ENCODE measurements around the gene RAB20. TPM values are rescaled to one million over a fixed set of nuclear protein-coding genes. Genes with fewer than 3 reads are reported as not detected.

Gene RAB20
- total and polyA plus RNA-seq, 2 donors (not counting 1 experiment from before 2014, with no cell fraction given) = 2.4 to 4.6 TPM

DNA sequence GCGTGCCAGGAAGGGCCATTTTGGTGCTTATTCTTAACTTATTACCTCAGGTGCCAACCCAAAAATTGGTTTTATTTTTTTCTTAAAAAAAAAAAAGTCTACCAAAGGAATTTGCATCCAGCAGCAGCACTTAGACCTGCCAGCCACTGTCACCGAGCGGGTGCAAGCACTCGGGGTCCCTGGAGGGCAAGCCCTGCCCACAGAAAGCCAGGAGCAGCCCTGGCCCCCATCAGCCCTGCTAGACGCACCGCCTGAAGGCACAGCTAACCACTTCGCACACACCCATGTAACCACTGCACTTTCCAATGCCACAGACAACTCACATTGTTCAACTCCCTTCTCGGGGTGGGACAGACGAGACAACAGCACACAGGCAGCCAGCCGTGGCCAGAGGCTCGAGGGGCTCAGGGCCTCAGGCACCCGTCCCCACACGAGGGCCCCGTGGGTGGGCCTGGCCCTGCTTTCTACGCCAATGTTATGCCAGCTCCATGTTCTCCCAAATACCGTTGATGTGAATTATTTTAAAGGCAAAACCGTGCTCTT, 49.3 kb downstream of the RAB20 start:
- Histone ChIP-seq H3K27ac (ENCODE audit: low read length in 2 of 2) (no peak overlapping the region), H3K4me1 (ENCODE audit: control insufficient read depth in 2 of 2, insufficient read depth in 2 of 2, low read length in 2 of 2) (no peaks in the 10 kb centered on the region), H3K79me2 (ENCODE audit: control insufficient read depth, insufficient read depth, low read length) (no peaks in the 10 kb centered on the region), H3K36me3 (replicated peaks in 1 of 2; ENCODE audit: control extremely low read depth in 1 of 2, control insufficient read depth in 1 of 2, extremely low read depth in 1 of 2, insufficient read depth in 2 of 2, low read length in 1 of 2) (no peaks in the 10 kb centered on the region), H3K9ac (ENCODE audit: low read length) (no peak overlapping the region), H4K20me1 (ENCODE audit: control insufficient read depth, insufficient read depth, low read length, poor library complexity, severe bottlenecking) (no peaks in the 10 kb centered on the region), H3K27me3 (replicated peaks in 1 of 4; ENCODE audit: control extremely low read depth in 1 of 4, control insufficient read depth in 3 of 4, insufficient read depth in 4 of 4, low read length in 3 of 4) (no peaks in the 10 kb centered on the region), H3K4me2 (replicated peaks; ENCODE audit: low read depth, low read length, poor library complexity, severe bottlenecking) (no peak overlapping the region), H3K4me3 (ENCODE audit: control extremely low read depth in 1 of 5, extremely low read depth in 1 of 5, insufficient read depth in 1 of 5, low read depth in 2 of 5, low read length in 4 of 5) (no peak overlapping the region), H2AFZ (ENCODE audit: insufficient read depth, low read depth, low read length, poor library complexity, severe bottlenecking) (no peak overlapping the region), H3K9me3 (ENCODE audit: control extremely low read depth in 1 of 3, control insufficient read depth in 2 of 3, insufficient read depth in 1 of 3, low read length in 2 of 3) (no peaks in the 10 kb centered on the region)
- Mint-ChIP-seq H3K27me3 (no peaks in the 10 kb centered on the region), H3K4me1 (peaks cover 4% of the 10 kb centered on the region), H3K4me3 (no peak overlapping the region), H3K9me3 (ENCODE audit: insufficient read depth) (no peaks in the 10 kb centered on the region), H3K27ac (no peak overlapping the region)
- ChIA-PET POLR2A (no interaction called here), CTCF (no interaction called here)
- 28% methylated on average over 13 of the region's 17 CpGs for WGBS (ENCODE audit: insufficient coverage)
- no peak for TF ChIP-seq EZH2 (IDR thresholded peaks at IDR 0.05; ENCODE audit: borderline replicate concordance, insufficient read depth, low read depth, low read length, poor library complexity, severe bottlenecking)
- TF ChIP-seq, protein P1, sequence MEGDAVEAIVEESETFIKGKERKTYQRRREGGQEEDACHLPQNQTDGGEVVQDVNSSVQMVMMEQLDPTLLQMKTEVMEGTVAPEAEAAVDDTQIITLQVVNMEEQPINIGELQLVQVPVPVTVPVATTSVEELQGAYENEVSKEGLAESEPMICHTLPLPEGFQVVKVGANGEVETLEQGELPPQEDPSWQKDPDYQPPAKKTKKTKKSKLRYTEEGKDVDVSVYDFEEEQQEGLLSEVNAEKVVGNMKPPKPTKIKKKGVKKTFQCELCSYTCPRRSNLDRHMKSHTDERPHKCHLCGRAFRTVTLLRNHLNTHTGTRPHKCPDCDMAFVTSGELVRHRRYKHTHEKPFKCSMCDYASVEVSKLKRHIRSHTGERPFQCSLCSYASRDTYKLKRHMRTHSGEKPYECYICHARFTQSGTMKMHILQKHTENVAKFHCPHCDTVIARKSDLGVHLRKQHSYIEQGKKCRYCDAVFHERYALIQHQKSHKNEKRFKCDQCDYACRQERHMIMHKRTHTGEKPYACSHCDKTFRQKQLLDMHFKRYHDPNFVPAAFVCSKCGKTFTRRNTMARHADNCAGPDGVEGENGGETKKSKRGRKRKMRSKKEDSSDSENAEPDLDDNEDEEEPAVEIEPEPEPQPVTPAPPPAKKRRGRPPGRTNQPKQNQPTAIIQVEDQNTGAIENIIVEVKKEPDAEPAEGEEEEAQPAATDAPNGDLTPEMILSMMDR (IDR thresholded peaks at IDR 0.05) = no peak
- intact Hi-C loops (cut with micrococcal nuclease) = no loop called here
- ATAC-seq (ENCODE audit: low read depth) (no peak), DNase-seq (no peak)

DNA sequence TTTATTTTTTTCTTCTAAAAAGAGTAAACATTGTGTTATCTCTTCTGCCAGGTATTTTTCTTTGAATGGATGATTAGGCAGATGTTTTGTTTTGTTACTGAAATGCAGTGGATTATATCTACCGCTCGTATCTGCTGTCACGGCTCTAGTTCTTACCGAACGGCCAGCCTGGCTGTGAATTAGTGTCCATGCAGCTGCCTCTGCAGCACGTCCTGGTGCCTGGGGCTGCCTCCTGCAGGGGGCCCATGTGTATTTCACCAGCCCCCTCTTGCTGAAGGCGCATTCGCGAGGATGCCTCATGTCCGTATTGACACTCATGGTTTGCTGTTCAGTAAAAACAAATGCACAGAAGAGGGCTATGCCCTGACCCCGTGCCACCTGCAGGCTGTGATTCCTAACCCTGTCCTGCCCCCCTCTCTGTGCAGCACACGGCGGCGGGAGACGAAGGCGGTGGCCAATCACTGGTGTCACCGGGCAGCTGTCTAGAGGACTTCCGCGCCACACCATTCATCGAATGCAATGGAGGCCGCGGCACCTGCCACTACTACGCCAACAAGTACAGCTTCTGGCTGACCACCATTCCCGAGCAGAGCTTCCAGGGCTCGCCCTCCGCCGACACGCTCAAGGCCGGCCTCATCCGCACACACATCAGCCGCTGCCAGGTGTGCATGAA, 49.9 kb downstream of the RAB20 start:
- Histone ChIP-seq H3K4me2 (replicated peaks; ENCODE audit: low read depth, low read length, poor library complexity, severe bottlenecking) (no peak overlapping the region), H3K27ac (ENCODE audit: low read length in 2 of 2) (no peak overlapping the region), H4K20me1 (ENCODE audit: control insufficient read depth, insufficient read depth, low read length, poor library complexity, severe bottlenecking) (no peaks in the 10 kb centered on the region), H3K4me1 (ENCODE audit: control insufficient read depth in 2 of 2, insufficient read depth in 2 of 2, low read length in 2 of 2) (no peaks in the 10 kb centered on the region), H3K4me3 (ENCODE audit: control extremely low read depth in 1 of 5, extremely low read depth in 1 of 5, insufficient read depth in 1 of 5, low read depth in 2 of 5, low read length in 4 of 5) (no peak overlapping the region), H3K27me3 (replicated peaks in 1 of 4; ENCODE audit: control extremely low read depth in 1 of 4, control insufficient read depth in 3 of 4, insufficient read depth in 4 of 4, low read length in 3 of 4) (no peaks in the 10 kb centered on the region), H3K79me2 (ENCODE audit: control insufficient read depth, insufficient read depth, low read length) (no peaks in the 10 kb centered on the region), H2AFZ (ENCODE audit: insufficient read depth, low read depth, low read length, poor library complexity, severe bottlenecking) (no peak overlapping the region), H3K9me3 (ENCODE audit: control extremely low read depth in 1 of 3, control insufficient read depth in 2 of 3, insufficient read depth in 1 of 3, low read length in 2 of 3) (no peaks in the 10 kb centered on the region), H3K9ac (ENCODE audit: low read length) (no peak overlapping the region), H3K36me3 (replicated peaks in 1 of 2; ENCODE audit: control extremely low read depth in 1 of 2, control insufficient read depth in 1 of 2, extremely low read depth in 1 of 2, insufficient read depth in 2 of 2, low read length in 1 of 2) (no peaks in the 10 kb centered on the region)
- Mint-ChIP-seq H3K27ac (no peak overlapping the region), H3K4me3 (no peak overlapping the region), H3K9me3 (ENCODE audit: insufficient read depth) (no peaks in the 10 kb centered on the region), H3K27me3 (no peaks in the 10 kb centered on the region), H3K4me1 (peaks cover 4% of the 10 kb centered on the region)
- intact Hi-C loops (cut with micrococcal nuclease) = no loop called here
- CTCF ChIA-PET = no interaction called here
- ATAC-seq (ENCODE audit: low read depth) (no peak), DNase-seq (no peak)
- TF ChIP-seq EZH2 (IDR thresholded peaks at IDR 0.05; ENCODE audit: borderline replicate concordance, insufficient read depth, low read depth, low read length, poor library complexity, severe bottlenecking) = no peak
- POLR2A ChIA-PET = interaction anchor here (0.7 kb wide), 1 partner anchor 11 kb away, joined by 3 read pairs; no protein-coding TSS in a partner anchor
- 94% methylated on average over 31 of the region's 31 CpGs for WGBS (ENCODE audit: insufficient coverage)
